Measurements from ENCODE around the gene OCIAD2.

OCIAD2 gene

GRCh38 chr4:48908687-48909086 lies 2.1 kb upstream of the OCIAD2 start:
- DNase-seq (ENCODE audit: insufficient read length, low spot score), result no peak
- no peak for TF ChIP-seq CTCF (IDR thresholded peaks at IDR 0.05; ENCODE audit: insufficient read depth, missing control alignments)
- FAIRE-seq, result no peak

GRCh38 chr4:48907706-48908477 lies 1.3 kb upstream of the OCIAD2 start:
- no peak for TF ChIP-seq CTCF (IDR thresholded peaks at IDR 0.05; ENCODE audit: insufficient read depth, missing control alignments)
- DNase-seq (ENCODE audit: insufficient read length, low spot score) (no peak), FAIRE-seq (no peak)

GRCh38 chr4:48905363-48906015 lies 1.1 kb downstream of the OCIAD2 start:
- no peak for FAIRE-seq
- no peak for TF ChIP-seq CTCF (IDR thresholded peaks at IDR 0.05; ENCODE audit: insufficient read depth, missing control alignments)
- no peak for DNase-seq (ENCODE audit: insufficient read length, low spot score)

- FAIRE-seq, result no peak
- TF ChIP-seq CTCF (IDR thresholded peaks at IDR 0.05; ENCODE audit: insufficient read depth, missing control alignments), result no peak
Measured at GRCh38 chr4:48904541-48905142, 1.9 kb downstream of the OCIAD2 start.

GRCh38 chr4:48904101-48904500 lies 2.5 kb downstream of the OCIAD2 start:
- no peak for FAIRE-seq
- no peak for TF ChIP-seq CTCF (IDR thresholded peaks at IDR 0.05; ENCODE audit: insufficient read depth, missing control alignments)
- no peak for DNase-seq (ENCODE audit: insufficient read length, low spot score)

More at GRCh38 chr4:48904541-48905142, 1.9 kb downstream of the OCIAD2 start:
- DNase-seq (ENCODE audit: insufficient read length, low spot score), result no peak

- FAIRE-seq, result no peak
- no peak for TF ChIP-seq CTCF (IDR thresholded peaks at IDR 0.05; ENCODE audit: insufficient read depth, missing control alignments)
- DNase-seq (ENCODE audit: insufficient read length, low spot score), result no peak
Measured at GRCh38 chr4:48902266-48902665, 4.3 kb downstream of the OCIAD2 start.
